K562 (cell line): Measurements from ENCODE around the gene GPAT2.
"Not testable (repeated sequence)": the region's sequence is repeated elsewhere in the genome, so short reads cannot be mapped to it uniquely, and the experiment has no call there.

Experiments
- FOXM1 ChIP-seq, 2 experiments: fragments of 450-650 bp in 1 of 2; sonication (generic) in 1 of 2; formaldehyde crosslinking in 1 of 2; IDR thresholded peaks; 2 replicates each; pipeline versions ENCODE4 v1.6.1 to v1.9.0; 2017 to 2022; ENCODE audit warnings: low read depth in 2 of 2, mild to moderate bottlenecking in 2 of 2, missing genetic modification reagents in 1 of 2, moderate library complexity in 1 of 2
- PHF21A ChIP-seq: fragments of 450-650 bp; IDR thresholded peaks from 2 replicates; pipeline ENCODE4 v1.6.1; 2017; ENCODE audit warnings: low read depth, borderline replicate concordance

DNA sequence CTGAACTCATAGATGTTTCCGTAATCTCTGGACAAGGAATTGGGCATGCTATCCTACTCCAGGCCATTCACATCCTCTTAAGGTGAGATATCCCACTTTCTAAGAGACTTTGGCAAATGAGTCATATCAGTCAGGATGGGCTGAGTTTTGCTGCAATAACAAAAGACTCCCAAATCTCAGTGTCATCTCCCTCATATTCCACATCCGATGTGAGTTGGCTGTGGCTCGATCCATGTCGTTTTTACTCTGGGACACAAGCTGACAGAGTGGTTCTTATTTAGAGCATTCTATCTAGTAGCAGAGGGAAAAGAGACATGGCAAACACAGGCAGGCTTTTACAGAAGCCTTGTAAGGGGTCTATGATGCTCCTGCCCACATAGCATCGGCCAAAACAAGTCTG lies 28.5 kb downstream of the GPAT2 start:
- TF ChIP-seq PHF21A; FOXM1 (IDR thresholded peaks at IDR 0.05; ENCODE audit: low read depth); FOXM1 (CRISPR knock-in tag; IDR thresholded peaks at IDR 0.05; ENCODE audit: low read depth): not testable (repeated sequence)
